Activated CD4-positive, alpha-beta T cell treated with anti-CD3 and anti-CD28 coated beads, Interleukin-2, amount 50 U/mL, for 4 hours (primary cell): ENCODE measurements around the gene PTPRT.

Experiments
- DNase-seq, 2 experiments: peaks; one replicate each; pipeline ENCODE4 v3.0.0-alpha.2; 2020

The PTPRT gene

DNA sequence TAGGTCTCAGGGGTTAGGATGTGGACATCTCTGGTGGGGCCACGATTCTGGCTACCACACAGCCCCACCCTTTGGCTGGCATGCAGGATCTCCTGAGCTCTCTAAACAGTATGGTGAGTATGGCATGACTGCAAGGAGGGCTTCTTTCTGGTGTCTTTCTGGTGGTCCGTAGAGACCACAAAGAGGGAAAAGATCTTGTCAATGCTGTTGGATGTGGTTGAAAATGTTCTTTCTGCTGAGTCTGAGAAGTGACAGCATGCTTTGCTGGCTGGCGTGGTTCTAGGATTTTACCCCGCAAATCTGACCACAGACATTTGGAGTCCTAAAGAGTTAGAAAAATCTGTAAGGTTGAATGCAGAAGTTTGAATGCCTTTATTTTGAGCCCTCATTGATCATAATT lies 1096.7 kb downstream of the PTPRT start:
- no peak for DNase-seq

DNA sequence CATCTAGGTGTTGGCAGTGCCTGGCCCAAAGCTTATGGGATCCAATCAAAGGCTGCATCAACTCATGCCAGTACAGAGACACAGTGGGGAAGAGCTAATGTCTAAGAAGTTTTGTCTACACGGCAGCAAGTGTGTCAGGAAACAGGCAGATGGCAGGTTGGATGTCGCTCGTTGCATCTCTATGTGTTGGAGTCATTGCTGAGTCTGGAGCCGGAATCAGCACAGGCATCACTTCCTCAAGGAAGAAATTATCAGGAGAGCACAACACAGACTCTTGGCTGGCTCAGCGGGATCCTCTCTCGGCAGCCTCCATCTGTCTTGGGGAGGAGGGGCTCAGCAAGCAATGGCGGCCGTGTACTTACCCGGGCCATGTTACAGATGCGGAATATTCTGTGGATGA lies 1104.3 kb downstream of the PTPRT start:
- DNase-seq, result no peak

DNA sequence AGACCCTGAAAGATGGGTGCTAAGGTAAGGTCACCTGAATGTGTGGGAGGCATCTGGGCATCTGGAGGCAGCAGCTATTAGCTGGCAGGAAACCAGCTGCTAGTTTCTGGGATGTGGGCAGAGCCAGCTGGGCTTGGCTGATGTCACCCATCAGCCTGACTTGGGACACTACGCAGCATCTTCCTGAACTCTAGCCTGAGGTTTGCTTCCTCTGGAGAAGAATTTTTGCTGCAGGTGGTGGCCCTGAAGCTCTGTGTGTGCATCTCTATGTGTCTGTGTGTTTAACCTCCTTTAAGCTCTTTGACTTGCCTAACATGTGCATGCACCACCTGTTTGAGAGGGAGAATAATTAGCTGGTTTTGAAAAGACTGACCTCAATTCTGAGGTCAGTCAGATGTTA lies 1106.4 kb downstream of the PTPRT start:
- DNase-seq, result no peak

- no peak for DNase-seq
Measured at GRCh38 chr20:42082611-42083010, 1107.1 kb downstream of the PTPRT start.

DNA sequence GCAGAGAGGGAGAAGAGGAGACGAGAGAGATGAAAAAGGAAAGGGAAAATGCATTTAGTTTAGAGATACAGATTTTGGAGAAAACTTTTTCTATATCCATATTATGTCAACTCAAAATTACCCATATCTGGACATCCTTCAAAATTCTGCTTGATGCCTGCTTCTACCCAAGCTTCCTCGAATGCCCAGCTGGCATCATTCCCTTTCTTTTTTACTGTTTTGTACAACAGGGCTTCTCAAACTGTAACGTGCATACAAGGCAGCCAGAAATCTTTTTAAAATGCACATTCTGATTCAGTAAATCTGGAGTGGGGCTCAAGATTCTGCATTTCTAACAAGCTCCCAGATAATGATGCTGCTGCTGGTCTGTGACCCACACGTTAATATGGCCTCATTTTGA lies 1108.8 kb downstream of the PTPRT start:
- DNase-seq, result no peak

DNA sequence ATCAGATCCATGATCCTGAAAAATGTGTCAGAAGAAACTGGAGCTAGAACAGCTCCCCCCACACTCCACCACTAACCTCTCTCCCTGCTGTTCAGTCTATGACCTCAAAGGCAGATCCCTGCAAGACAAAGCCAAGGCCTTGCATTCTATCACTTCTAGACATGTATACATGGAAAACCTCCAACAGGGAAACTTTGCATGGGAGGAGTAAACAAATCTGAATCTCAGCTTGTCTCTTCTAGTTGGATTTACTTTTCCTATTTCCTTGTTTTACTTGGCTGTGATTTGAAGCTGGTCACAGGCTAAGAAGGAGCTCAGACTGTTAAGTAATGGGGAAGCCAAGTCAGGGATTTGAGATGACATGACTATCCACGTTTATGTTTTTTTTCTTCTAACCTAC lies 1114.8 kb downstream of the PTPRT start:
- DNase-seq, result no peak

GRCh38 chr20:42067596-42067995 lies 1122.1 kb downstream of the PTPRT start:
- no peak for DNase-seq

DNA sequence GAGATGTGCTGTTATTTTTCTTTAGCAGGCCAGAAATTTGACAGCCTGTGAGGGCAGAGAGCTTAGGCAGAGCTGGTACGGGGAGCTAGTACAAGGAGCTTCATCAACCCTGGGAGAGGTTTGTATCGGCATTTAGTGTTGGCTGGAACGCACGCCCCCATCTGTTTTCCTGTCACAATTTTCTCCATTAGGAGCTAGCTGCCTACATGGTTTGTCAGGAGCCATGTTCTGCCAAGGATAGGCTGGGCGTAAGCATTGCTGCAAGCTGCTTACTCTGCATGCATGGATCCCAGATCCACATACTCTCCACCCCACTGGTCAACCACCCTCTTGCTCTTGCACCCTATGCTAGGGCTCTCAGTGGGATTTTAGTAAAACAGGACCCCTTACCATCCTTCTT lies 1122.5 kb downstream of the PTPRT start:
- DNase-seq, result no peak

- no peak for DNase-seq
Measured at GRCh38 chr20:42063141-42063540, 1126.6 kb downstream of the PTPRT start.

- DNase-seq, result no peak
Measured at GRCh38 chr20:42053350-42053749, 1136.4 kb downstream of the PTPRT start.

DNA sequence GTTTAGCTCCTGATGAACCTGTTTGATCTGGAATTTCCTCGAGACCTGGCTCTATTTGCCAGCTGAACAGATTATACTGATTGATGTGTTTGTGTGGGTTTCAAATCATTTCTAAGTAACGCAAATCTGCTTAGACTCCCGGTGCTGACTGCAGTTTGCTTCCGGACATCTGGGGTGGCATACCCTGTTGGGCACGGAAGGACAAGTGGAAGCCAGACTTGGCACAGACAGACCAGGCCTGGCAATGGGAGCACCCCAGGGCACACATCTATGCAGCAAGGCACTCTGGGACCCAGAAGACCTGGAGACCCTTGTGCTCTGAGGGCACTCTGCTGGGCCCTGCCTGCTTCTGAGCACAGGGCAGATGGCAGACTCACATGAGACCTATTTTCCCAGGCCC lies 1137.8 kb downstream of the PTPRT start:
- DNase-seq, result no peak

GRCh38 chr20:42046371-42047085 lies 1143.2 kb downstream of the PTPRT start:
- DNase-seq, result no peak

- no peak for DNase-seq
Measured at GRCh38 chr20:42043921-42044320, 1145.8 kb downstream of the PTPRT start.

DNA sequence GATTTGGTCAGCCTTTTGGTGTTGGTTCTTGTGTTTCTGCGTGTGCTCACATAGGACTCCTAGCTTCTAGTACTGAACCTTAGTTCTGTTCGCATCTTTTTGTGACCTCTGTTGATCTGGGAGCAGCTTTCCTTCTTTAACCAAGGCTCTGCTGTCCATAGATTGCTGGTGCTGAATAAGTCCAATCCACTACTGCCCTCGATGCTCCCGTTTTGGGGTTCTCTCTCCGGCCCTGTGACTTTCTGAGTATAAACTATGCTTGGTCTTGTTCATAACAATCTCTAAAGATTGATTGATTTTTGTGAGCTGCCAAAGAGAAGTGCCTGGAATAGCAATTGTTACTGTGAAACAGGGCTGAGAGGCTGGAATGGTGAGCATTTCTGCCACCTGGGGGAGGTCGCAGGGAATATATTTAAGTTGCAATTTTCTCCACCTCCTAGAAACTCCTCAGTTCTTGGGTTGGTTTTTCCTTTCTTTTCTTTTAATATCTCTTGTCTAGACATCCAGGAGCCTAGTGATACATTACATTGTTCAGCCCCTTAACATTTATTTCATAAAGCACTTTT lies 1148.6 kb downstream of the PTPRT start:
- DNase-seq, result no peak

DNA sequence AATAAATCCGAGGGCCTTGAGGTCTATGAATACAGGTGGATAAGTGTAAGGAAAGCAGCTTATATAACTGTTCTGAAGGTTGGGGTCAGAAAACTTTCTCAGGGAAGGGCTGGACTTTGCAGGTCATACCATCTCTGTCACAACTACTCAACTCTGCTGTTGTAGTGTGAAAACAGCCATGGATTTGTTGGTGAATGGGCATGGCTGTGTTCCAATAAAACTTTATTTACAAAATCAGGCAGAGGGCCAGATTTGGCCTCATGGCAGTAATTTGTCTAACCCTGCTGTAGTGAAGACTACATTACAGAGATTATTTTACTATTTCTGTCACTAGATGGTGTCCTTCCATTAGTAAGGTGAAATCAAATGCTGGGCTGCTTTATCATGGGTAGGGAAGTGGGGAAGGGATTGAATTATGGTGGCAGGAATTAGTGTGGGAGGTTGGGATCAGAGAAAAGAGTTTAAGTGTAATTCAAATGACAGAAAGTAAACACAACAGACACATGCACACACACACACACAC lies 1161.9 kb downstream of the PTPRT start:
- DNase-seq, result no peak

- no peak for DNase-seq
Measured at GRCh38 chr20:42026599-42026998, 1163.1 kb downstream of the PTPRT start.

- DNase-seq, result no peak
Measured at GRCh38 chr20:42024653-42025052, 1165.1 kb downstream of the PTPRT start.
